ENCODE results near the gene DXO.
"Not testable (repeated sequence)": the region's sequence is repeated elsewhere in the genome, so short reads cannot be mapped to it uniquely, and the experiment has no call there.

GRCh38 chr6:32005991-32006529, 34.1 kb upstream of the DXO start:
- TF ChIP-seq, protein P1, sequence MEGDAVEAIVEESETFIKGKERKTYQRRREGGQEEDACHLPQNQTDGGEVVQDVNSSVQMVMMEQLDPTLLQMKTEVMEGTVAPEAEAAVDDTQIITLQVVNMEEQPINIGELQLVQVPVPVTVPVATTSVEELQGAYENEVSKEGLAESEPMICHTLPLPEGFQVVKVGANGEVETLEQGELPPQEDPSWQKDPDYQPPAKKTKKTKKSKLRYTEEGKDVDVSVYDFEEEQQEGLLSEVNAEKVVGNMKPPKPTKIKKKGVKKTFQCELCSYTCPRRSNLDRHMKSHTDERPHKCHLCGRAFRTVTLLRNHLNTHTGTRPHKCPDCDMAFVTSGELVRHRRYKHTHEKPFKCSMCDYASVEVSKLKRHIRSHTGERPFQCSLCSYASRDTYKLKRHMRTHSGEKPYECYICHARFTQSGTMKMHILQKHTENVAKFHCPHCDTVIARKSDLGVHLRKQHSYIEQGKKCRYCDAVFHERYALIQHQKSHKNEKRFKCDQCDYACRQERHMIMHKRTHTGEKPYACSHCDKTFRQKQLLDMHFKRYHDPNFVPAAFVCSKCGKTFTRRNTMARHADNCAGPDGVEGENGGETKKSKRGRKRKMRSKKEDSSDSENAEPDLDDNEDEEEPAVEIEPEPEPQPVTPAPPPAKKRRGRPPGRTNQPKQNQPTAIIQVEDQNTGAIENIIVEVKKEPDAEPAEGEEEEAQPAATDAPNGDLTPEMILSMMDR (IDR thresholded peaks at IDR 0.05), result not testable (repeated sequence)
- TF ChIP-seq EP300 (IDR thresholded peaks at IDR 0.05), result not testable (repeated sequence)

Measured in tibial nerve (tissue), 4 donors.